Right lung (tissue), 5 donors: Measurements from ENCODE around the gene RHPN2. TPM values are rescaled to one million over a fixed set of nuclear protein-coding genes. Genes with fewer than 3 reads are reported as not detected.
"Not testable (repeated sequence)": the region's sequence is repeated elsewhere in the genome, so short reads cannot be mapped to it uniquely, and the experiment has no call there.

Source experiments
- DNase-seq, 2 donors: peaks; one replicate each; pipeline ENCODE4 v3.0.0-alpha.2; 2013
- polyA plus RNA-seq, 5 donors: library from polyadenylated mRNA; unstranded; fragments of 120-200 nt; gene quantifications; one replicate each; pipeline versions ENCODE4 v1.2.1 to v1.2.3, GENCODE V29; 2013; ENCODE audit warnings: inconsistent platforms in 1 of 5, low replicate concordance in 1 of 5; ENCODE audit not compliant: insufficient read length in 5 of 5, insufficient read depth in 1 of 5

The RHPN2 gene
- polyA plus RNA-seq, 5 donors = 6.2 to 9.2 (median 8.7) TPM

DNA sequence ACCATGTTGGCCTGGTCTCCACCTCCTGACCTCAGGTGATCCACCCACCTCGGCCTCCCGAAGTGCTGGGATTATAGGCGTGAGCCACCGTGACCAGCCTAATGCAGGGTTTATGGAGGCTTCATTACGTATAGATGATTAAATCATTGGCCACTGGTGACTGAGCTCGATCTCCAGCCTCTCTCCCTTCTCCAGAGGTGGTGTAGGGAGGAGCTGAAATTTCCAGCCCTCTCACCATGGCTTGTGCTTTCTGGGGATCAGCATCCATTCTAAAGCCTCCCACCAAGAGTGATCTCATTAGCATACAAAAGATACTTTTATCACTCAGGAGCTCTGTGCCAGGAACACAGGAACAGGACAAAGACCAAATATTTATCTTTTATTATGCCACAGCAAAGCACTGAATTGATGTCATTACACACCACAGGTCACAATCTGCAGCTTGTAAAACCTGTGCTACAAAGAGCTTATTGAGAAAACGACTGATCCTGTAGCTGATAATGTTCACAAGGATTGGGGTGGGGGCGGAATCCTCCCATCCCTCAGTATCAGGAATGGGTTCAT lies 32.4 kb downstream of the RHPN2 start:
- DNase-seq = no peak

GRCh38 chr19:33029746-33030303 lies 34.9 kb downstream of the RHPN2 start:
- no peak for DNase-seq

GRCh38 chr19:33026602-33027001 lies 38.1 kb downstream of the RHPN2 start:
- DNase-seq = not testable (repeated sequence)

DNA sequence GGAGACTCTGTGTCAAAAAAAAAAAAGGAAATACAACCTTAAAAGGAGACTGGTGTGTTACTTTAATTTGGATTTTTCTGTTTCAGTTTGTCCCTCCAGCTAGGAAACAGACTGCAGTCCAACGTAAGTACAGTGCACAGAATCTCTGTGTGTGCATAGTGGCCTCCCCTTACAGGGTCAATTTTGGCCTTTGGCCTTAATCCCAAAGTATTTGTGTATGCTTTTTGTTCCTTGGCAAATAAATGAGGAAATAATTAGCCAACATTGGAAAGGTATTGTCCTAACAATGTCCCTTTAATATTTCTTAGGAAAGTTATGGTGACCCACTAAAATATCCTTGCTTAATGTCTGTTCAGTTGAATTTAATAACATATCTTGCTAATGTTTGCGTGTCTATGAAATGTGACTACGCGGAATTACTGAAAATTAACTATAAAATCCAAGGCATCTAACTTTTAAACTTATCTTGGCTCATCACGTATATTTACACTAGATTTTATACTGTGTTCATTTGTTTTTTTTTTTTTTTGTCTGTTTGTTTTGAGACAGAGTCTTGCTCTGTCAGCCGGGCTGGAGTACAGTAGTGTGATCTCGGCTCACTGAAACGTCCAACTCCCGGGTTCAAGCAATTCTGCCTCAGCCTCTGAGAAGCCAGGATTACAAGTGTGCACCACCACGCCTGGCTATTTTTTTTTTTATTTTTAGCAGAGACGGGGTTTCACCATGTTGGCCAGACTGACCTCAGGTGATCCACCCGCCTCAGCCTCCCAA lies 39.0 kb downstream of the RHPN2 start:
- not testable (repeated sequence) for DNase-seq

DNA sequence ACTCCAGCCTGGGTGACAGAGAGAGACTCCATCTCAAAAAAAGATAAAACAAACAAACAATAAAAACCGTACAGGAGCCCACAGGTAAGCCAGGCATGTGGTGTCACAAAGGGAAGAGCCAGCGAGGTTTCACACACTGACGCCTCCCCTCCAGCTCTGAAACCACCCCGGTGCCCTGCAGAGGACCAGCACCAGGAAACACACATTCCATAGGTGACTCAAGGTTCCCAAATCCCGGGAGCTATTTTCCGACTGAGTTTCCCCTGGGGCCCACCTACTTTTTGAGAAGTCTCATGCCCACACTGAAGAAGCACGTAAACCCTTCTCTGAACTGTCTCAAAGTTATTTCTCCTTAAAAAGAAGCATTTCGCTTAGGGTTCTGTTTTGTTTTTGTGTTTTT lies 40.3 kb downstream of the RHPN2 start:
- DNase-seq = no peak

DNA sequence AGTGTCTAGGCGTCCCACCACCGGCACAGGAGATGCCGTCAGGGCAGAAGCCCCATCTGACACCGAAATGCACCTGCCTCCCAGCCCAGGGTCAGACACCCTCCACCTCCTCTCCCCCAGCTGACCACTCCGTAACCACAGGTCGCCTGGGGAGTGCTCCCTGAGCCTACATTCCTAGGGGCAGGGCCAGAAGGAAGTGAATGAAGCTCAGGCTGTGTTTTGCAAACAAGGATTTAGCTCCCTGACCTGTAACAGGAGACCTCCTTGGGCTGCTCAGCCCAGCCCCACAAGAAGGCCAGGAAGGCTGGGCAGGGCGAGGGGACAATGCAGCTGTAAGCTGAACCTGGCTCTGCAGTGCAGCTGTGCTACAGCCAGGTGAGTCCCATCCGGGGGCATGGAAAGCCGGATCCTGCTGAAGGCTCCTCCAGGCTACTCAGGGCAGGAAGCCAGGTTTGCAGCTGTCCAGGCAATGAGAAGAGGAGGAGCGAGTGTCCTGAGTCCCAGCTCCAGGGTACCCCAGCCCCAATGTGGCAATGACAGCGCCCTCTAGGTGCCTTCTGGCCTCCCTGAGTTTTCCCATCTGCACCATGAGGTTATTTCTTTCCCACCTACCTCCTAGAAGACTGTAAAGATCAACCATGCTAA lies 42.1 kb downstream of the RHPN2 start:
- no peak for DNase-seq

GRCh38 chr19:33010891-33011290 lies 53.8 kb downstream of the RHPN2 start:
- DNase-seq = not testable (repeated sequence)

DNA sequence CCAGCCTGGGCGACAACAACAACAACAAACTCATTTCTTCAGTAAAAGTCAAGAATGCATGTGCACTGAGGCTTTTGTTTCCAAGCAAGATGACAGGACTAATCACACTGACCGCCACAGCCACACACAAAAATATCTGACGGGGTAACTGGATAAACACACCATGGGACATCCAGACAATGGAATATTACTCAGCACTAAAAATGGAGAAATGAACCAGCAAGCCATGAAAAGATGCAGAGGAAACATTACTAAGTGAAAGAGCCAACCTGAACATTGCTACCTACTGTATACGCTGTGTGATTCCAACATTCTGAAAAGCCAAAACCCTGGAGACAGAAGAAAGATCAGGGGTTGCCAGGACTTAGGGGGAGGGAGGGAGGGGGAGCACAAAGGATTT lies 56.0 kb downstream of the RHPN2 start:
- DNase-seq = no peak

GRCh38 chr19:33005440-33005839 lies 59.2 kb downstream of the RHPN2 start:
- DNase-seq = peak in 1 of 2 donors; percentile 7

- DNase-seq = not testable (repeated sequence)
Observed at GRCh38 chr19:33003424-33004024, 61.2 kb downstream of the RHPN2 start.

DNA sequence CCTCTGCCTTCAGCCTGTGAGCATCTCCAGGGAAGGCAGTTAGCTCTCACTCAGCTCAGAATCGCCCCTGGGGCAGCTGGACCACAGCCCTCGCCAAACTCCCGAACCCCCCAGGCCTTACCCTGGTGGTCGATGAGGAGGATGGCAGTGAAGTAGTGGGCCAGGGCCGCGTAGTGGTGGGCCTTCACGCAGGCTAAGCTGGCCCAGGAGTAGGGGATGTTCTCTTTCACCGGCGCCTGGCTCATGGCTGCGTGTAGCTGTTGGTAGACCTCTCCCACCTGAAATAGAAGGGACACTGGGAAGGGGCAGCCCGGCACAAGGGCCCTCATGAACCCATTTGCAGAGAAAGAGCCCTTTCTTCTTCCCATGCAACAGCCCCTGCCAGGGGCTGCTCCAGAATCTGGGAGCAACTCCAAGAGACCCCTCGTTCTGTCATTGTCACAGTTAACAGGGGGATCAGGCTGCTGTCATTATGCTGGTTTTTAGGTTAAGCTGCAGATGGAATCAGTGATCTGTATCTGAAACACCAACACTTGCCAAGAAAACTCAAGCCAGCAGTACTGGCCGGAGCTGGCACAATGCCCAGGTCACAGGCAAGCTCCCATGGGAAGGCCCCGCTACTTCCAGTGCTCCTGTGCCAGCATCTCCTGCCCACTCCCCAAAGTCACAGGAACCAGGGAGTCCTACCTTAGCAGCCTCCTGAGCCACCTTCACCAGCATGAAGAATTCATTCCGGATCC lies 62.4 kb downstream of the RHPN2 start:
- DNase-seq = not testable (repeated sequence)

- no peak for DNase-seq
Observed at GRCh38 chr19:33000910-33001309, 63.8 kb downstream of the RHPN2 start.

- no peak for DNase-seq
Observed at GRCh38 chr19:33000510-33000909, 64.2 kb downstream of the RHPN2 start.

DNA sequence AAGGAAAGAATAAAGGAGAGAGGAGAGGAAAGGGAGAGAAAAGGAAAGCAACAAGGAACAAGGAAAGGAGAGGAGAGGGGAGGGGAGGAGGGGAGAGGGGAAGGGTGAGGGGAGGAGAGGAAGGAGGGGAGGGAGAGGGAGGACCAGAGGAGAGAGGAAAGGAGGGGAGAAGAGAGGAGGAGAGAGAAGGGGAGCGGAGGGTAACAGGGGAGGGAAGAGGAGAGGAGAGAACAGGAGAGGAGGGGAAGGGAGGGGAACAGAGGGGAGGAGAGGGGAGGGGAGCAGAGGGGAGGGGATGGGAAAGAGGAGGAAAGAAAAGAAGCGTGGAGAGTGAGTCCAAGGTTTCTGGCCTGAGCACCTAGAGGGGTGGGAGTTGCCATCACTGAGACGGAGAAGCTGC lies 66.0 kb downstream of the RHPN2 start:
- DNase-seq = no peak

GRCh38 chr19:32997716-32998355 lies 66.9 kb downstream of the RHPN2 start:
- DNase-seq = no peak

DNA sequence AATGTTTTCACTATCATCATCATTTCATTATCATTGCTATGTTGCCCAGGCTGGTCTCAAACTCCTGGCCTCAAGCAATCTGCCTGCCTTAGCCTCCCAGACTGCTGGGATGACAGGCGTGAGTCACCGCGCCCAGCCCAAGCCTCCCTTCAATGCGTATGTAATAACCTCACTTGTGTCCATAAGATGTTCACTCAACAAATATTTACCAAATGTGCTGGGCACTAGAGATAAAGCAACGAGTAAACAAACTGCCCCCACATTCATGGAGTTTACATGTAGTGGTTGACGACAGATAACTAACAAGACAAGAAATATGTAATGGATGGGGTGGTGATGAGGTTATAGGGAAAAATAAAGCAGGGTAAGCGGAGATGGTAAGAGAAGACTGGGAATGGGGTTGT lies 67.6 kb downstream of the RHPN2 start:
- DNase-seq = not testable (repeated sequence)

GRCh38 chr19:32995966-32996365 lies 68.7 kb downstream of the RHPN2 start:
- not testable (repeated sequence) for DNase-seq

GRCh38 chr19:32988724-32989123 lies 76.0 kb downstream of the RHPN2 start:
- no peak for DNase-seq

GRCh38 chr19:32988254-32988653 lies 76.4 kb downstream of the RHPN2 start:
- not testable (repeated sequence) for DNase-seq

DNA sequence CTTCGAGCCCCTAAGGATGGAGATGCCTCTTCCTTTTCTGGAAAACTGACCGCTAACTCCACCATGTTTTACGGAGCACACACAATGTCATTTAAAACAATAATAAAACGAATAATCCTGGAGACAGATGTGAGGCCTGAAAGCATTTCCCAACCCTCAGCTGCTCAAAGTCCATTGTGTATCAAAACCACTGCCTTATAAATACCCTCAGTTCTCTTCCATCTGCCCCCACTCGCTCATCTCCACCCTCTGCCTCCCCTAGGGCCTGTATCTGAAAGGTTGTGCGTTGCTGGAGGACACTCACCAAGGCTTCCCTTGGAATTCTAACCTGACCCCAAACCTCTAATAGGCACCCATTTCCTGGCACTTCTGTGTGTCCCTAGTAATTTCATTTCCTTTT lies 82.2 kb downstream of the RHPN2 start:
- DNase-seq = not testable (repeated sequence)

GRCh38 chr19:32979807-32980206 lies 84.9 kb downstream of the RHPN2 start:
- DNase-seq = not testable (repeated sequence)
